Stimulated activated effector memory CD8-positive, alpha-beta T cell treated with anti-CD3 and anti-CD28 coated beads, Interleukin-12 subunit alpha, Interleukin-12 subunit beta, amount 100 ng/mL, for 72 hours (primary cell): ENCODE measurements around the gene INSYN2A.

ENCODE experiments used
- ATAC-seq: fragments of 150-1000 bp; cut with Tn5 transposase; 2 replicates; pipeline ENCODE4 v1.10.0; 2021
- DNase-seq, 2 donors: peaks; one replicate each; pipeline ENCODE4 v3.0.0; 2021 to 2022; ENCODE audit warnings: low spot score in 2 of 2
- H3K27ac Mint-ChIP-seq: one replicate; pipeline ENCODE4 v1.8.0; 2022; ENCODE audit warnings: mild to moderate bottlenecking, mixed read lengths
- H3K36me3 Mint-ChIP-seq: one replicate; pipeline ENCODE4 v1.8.0; 2022; ENCODE audit warnings: mild to moderate bottlenecking, mixed read lengths
- H3K4me1 Mint-ChIP-seq: one replicate; pipeline ENCODE4 v1.8.0; 2022; ENCODE audit warnings: mixed read lengths
- H3K4me3 Mint-ChIP-seq: one replicate; pipeline ENCODE4 v1.8.0; 2022; ENCODE audit warnings: mild to moderate bottlenecking, mixed read lengths
- H3K9me3 Mint-ChIP-seq: one replicate; pipeline ENCODE4 v1.8.0; 2022; ENCODE audit warnings: mixed read lengths

Gene INSYN2A

DNA sequence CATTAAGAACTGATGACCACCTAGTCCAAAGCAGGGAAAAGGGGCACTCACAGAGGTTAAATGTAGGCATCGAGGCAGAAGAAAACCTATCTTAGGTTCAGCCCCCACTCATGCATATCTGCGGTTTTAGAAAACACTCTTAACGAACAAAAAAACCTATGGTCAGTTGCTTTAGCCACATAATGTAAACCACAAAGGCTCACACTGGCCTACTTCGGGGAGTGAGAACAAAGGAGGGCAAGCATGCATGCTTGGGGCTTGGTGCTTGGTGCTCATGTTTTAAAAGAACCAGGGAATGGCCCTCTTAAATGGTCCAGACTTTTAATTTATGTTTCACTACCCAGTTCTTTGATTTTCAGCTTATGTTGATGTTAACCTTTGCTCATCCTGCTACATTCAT lies 14.2 kb downstream of the INSYN2A start:
- Mint-ChIP-seq H3K36me3 (no peaks in the 10 kb centered on the region), H3K27ac (no peak overlapping the region), H3K4me3 (no peak overlapping the region), H3K9me3 (peaks cover 3% of the 10 kb centered on the region), H3K4me1 (no peaks in the 10 kb centered on the region)
- ATAC-seq = no peak
- DNase-seq = no peak

DNA sequence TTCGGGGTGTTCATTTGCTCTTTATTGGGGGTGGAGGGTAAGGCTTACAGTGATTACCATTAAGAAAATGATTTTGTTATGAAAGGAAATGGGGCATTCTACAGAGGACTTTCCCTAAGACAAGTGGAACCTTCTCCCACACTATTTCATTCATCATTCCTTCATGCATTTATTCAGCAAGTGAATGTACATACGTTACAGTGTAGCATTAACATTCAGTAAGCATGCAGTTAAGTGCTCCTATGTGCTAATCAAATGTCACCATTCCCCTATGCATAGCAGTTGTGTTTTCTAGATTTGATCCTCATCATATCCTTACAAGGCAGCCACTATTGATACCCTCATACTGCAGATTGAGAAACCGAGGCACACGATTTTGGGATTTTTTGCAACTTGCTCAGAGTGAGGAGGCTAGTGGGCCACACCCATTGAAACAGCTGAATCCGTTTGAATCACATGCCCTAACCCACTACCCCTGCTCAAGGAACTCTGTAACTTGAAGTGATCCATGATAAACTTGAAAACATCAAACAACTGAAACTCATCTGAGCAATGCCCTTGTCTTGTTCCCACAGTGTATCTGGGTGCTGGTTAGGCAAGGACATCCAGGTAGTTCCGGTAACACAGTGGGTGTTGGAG lies 16.7 kb downstream of the INSYN2A start:
- no peak for ATAC-seq
- Mint-ChIP-seq H3K36me3 (no peaks in the 10 kb centered on the region), H3K4me3 (no peak overlapping the region), H3K4me1 (no peaks in the 10 kb centered on the region), H3K9me3 (peaks cover 2% of the 10 kb centered on the region), H3K27ac (no peak overlapping the region)
- DNase-seq = no peak

DNA sequence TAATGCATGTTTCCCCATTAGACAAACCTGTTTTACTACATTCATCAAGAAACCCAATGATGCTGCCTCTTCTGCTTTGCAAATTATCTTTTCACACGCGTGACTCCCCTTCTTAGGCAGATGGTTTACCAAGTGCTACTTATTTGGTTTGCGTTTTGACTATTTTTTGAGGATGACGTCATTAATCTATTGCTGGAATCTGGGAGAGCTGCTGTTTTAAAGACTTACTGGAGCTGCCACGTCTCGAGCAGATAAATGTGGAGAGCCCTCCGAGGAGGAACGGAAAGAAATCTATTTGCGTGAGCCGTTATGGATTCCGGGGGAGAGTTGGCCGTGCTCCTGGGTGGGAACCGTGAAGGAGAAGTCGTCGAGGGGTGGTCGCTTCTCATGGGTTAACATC lies 19.7 kb downstream of the INSYN2A start:
- H3K27ac Mint-ChIP-seq = no peak overlapping the region
- H3K4me3 Mint-ChIP-seq = no peak overlapping the region
- no peaks in the 10 kb centered on the region for H3K4me1 Mint-ChIP-seq
- DNase-seq (no peak), ATAC-seq (no peak)
- H3K9me3 Mint-ChIP-seq = peaks cover 2% of the 10 kb centered on the region
- H3K36me3 Mint-ChIP-seq = no peaks in the 10 kb centered on the region

DNA sequence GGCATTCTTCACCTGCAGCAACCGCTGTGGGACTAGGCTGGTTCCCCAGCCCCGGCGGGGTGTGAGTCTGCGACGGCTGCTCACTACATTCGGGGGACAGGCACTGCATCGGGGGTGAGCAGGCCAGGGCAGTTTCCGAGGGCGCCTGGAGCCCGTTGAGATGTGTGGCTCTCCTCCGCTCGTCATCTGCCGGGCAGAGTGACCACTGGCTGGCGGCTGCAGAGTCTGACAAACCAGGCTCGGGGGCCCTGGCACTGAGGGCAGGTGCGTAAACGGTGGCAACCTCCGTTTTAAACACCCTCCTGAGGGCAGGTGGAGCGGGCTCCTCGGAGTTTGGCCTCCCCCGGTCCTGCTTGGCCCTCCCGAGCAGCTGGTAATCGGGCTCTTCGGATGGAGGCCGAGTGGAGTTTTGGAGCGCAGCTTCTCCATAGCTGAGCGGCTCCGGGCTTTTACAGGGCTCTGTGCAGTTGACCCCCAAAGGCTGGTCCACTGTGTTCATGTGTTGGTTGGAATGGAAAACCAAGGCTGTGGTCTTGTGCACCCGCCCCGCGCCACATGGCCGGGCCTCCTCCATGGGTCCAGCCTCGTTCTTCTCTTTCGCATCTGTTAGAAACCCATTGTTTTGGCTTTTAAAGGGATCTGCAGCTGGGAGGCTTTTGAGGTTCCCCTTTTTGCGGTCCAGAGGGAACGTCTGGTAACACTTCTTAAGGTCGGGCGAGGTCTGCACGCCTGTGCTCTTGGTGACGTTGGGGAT lies 20.9 kb downstream of the INSYN2A start:
- Mint-ChIP-seq H3K4me3 (no peak overlapping the region), H3K9me3 (peaks cover 2% of the 10 kb centered on the region), H3K36me3 (no peaks in the 10 kb centered on the region), H3K27ac (no peak overlapping the region), H3K4me1 (no peaks in the 10 kb centered on the region)
- ATAC-seq = no peak
- DNase-seq = no peak

DNA sequence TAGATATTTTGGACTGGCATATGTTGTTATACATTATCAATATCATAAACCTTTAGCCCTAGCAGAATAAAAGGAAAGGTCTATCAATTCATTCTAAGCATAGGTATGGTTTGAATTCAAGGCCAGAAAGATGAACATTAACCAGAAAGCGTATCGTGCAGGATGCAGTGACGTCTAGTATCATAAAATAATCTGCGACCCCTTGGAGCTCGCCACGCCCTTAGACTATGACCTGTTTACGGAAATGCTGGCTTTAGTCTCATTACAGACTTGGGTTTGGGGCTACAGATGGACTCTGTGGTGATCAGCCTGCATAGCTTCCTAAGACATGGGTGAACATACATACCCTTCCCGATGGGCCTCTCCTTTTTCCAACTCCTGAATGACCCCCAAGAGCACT lies 21.5 kb downstream of the INSYN2A start:
- Mint-ChIP-seq H3K27ac (no peak overlapping the region), H3K9me3 (peaks cover 2% of the 10 kb centered on the region), H3K36me3 (no peaks in the 10 kb centered on the region), H3K4me1 (no peaks in the 10 kb centered on the region), H3K4me3 (no peak overlapping the region)
- DNase-seq = no peak
- no peak for ATAC-seq

DNA sequence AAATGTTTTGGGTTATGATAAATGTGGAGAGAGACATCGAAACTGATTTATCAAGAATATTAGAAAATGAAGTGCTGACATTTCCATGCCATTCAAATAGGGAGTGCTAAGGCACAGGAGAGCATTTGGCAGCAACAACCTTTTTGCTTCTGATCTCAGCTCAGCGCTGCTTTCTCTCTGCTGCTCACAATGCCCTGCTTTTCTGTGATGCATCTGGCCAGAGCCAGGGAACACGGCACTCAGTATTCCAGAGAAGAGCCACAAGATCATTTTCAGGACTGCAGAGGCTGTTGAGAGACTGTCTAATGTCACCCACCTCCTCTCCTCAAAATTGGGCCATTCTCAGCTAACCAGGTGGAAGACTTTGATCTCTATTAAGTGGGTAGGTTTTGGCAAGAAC lies 28.1 kb downstream of the INSYN2A start:
- Mint-ChIP-seq H3K9me3 (no peaks in the 10 kb centered on the region), H3K4me1 (no peaks in the 10 kb centered on the region), H3K27ac (no peak overlapping the region), H3K36me3 (no peaks in the 10 kb centered on the region), H3K4me3 (no peak overlapping the region)
- ATAC-seq (no peak), DNase-seq (no peak)

DNA sequence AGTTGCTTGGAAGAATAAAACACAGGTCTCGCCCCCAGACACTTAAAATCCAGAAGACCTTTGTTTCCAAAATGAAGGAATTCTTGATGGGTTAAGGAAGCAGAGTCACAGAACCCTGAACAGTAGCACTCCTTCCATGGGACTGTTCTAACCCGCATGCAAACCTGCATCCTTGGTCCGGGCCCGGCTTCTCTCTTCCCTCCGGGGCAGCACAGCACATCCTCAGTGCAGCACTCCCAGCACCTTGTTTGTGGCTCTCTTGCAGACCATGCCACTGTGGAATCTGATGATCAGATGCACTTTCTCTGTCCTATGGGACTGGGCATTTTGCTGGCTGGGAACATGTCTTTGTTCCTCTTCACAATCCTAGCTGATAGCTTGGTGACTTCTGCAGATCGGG lies 33.5 kb downstream of the INSYN2A start:
- Mint-ChIP-seq H3K4me3 (no peak overlapping the region), H3K36me3 (no peaks in the 10 kb centered on the region)
- ATAC-seq = no peak

DNA sequence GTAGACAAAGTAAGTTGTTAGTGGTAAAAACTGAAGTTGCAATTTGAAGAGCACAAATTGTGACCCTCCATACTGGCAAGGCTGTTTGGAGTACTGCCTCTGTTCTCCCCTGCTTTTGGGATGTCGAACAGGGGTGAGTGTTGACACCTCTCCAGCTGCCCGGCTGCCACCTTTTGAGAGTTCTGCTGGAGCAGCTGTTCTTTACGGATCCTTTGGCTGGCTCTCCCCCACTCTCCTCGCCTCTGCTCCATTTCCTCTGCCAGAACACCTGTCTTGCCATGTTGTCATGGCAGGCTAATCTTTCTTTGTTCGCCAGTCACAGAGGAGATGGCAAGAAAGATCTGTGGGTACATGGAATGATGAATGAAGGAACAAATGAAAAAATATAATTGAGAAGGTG lies 34.9 kb downstream of the INSYN2A start:
- Mint-ChIP-seq H3K4me3 (no peak overlapping the region), H3K9me3 (no peaks in the 10 kb centered on the region), H3K36me3 (no peaks in the 10 kb centered on the region), H3K4me1 (no peaks in the 10 kb centered on the region), H3K27ac (no peak overlapping the region)
- DNase-seq (no peak), ATAC-seq (no peak)

More for the DNA sequence above, 33.5 kb downstream of the INSYN2A start:
- H3K4me1 Mint-ChIP-seq = no peaks in the 10 kb centered on the region
- no peaks in the 10 kb centered on the region for H3K9me3 Mint-ChIP-seq
- no peak for DNase-seq
- no peak overlapping the region for H3K27ac Mint-ChIP-seq

DNA sequence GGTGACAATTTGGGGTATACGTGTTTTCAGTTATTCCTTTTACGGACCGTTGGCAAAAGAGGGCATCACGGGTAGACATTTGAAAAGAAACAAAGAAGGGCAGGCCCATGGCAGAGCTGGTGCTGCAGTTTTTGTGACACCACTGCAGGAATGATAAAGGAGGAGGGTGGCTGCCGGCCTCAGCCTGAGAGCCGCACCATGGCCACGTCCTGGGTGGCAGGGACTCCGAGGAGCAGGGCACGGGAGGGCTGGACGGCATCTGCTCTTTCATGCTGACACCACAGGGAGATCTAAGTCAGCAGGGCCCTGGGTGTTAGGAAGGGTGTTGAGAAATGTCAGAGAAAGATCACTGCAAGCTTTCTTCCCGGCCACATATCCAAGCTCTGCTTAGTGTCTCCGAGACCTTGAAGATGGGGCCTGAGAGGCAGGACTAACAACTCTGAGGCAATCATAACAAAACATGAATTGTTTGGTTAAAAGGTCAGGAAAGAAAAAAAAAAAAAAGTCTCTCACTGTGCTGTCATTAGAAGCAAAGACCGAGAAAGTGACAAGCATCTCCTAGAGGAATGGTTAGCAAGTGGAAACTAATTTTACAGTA lies 36.6 kb downstream of the INSYN2A start:
- ATAC-seq (no peak), DNase-seq (no peak)
- no peaks in the 10 kb centered on the region for H3K36me3 Mint-ChIP-seq
- H3K9me3 Mint-ChIP-seq = no peaks in the 10 kb centered on the region
- H3K4me1 Mint-ChIP-seq = no peaks in the 10 kb centered on the region
- H3K4me3 Mint-ChIP-seq = no peak overlapping the region
- no peak overlapping the region for H3K27ac Mint-ChIP-seq

DNA sequence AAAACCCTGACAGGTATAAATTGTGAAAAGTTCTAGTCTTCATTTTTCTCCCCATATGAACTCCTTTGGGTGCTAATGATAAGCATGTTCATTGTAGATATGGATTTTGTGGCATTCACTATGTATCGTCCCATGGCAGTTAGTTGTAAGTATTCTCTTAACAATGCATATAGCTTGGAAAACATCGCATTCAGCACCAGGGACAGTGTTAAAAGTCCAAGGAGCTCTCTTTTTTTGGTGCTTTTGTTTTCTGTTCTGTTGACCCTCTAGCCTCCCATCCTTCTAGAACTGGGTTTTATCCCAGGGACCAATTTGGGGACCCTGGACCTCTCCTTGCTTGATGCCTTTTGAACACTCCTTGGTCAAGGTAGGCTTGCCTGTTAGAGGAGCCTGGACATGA lies 37.7 kb downstream of the INSYN2A start:
- H3K36me3 Mint-ChIP-seq = no peaks in the 10 kb centered on the region
- ATAC-seq = peak; percentile 24
- H3K4me1 Mint-ChIP-seq = no peaks in the 10 kb centered on the region
- DNase-seq = no peak
- H3K9me3 Mint-ChIP-seq = no peaks in the 10 kb centered on the region
- no peak overlapping the region for H3K27ac Mint-ChIP-seq
- H3K4me3 Mint-ChIP-seq = no peak overlapping the region

DNA sequence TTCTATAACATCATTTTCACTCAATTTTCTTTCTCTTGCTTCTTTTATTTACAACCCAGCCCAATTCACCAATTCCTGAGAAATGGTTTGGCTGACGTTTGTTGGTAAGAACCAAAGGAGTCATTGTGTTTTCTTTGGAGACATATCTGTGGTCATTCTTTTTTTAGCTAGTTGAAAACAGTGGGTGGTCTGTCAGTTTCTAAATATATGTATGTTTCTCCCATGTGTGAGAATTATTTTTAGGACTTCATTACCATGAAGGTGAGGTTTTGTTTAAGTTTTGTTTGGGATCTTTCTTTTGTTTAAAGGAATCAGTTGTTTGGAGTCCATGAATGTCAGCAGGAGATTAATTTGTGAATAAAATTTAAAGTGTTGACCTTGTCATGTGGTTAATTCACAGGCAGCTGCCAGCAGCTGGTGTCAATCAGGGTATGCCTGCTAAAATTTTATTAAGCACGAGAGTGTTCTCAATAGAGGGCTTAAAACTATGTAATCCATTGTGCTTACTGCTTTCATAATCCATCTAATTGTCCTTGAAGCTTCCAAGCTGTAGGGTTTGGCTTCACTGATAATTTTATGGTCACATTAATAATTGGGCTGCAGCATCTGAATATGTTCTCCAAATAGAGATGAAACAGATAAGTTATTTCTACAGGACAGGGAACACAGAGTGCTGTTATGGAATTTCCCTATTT lies 38.7 kb downstream of the INSYN2A start:
- no peaks in the 10 kb centered on the region for H3K4me1 Mint-ChIP-seq
- no peak for ATAC-seq
- H3K27ac Mint-ChIP-seq = no peak overlapping the region
- no peak for DNase-seq
- H3K36me3 Mint-ChIP-seq = no peaks in the 10 kb centered on the region
- H3K9me3 Mint-ChIP-seq = no peaks in the 10 kb centered on the region
- H3K4me3 Mint-ChIP-seq = no peak overlapping the region

DNA sequence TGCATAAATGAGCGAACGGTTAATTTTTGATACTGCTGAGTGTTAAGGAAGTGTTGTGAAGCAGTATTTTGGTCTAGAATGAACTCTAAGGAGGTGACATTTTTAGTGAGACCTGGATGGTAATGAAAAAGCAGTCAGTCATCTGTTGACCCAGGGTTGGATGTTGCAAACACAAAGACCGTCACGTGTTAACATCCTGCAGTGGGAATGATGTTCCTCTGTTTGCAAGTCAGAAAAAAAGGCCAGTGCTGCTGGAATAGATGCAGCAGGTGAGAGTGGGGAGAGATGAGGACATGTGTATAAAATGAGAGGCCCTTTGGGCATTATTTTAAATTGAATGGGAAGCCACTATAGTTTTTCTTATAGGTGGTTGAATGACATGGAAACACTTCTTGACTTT lies 39.3 kb downstream of the INSYN2A start:
- Mint-ChIP-seq H3K36me3 (no peaks in the 10 kb centered on the region), H3K4me1 (no peaks in the 10 kb centered on the region), H3K27ac (no peak overlapping the region), H3K9me3 (no peaks in the 10 kb centered on the region), H3K4me3 (no peak overlapping the region)
- no peak for DNase-seq
- no peak for ATAC-seq

DNA sequence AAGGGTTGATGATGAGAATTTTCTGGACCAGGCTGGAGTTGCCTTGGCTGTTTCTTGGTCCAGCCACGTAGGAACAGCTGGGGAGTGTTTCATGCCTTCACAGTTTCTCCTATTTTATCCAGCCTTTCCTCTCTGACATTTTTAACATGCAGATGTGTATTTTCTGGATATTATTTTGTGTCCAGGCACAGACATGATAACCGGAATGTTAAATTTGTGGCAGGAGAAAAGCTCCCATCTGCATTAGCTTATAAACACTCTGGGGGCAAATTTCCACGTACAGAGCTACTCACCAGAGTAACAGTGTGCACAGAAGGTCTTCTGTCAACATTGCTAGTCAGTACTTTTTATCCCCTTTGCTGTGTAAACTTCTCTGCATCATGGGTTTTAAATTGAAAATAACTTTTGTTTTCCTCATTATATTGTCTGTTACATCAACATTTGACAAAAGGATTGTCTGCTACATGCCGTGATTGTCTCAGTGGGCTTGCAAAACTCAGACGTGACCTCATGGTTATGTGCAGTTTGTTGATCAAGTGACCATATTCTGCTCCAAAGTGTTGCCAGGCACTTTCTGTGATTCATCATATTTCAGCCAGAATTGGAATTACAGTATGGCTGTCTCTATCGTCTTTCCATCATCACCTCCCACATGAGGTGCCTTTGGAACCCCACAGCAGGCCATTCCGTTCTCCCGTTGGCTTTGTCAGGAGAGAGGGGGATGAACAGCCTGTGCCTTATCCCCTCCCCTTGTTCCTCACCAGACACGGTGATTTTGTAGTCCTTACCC lies 41.4 kb downstream of the INSYN2A start:
- H3K9me3 Mint-ChIP-seq = no peaks in the 10 kb centered on the region
- DNase-seq = no peak
- no peaks in the 10 kb centered on the region for H3K36me3 Mint-ChIP-seq
- no peaks in the 10 kb centered on the region for H3K4me1 Mint-ChIP-seq
- no peak overlapping the region for H3K27ac Mint-ChIP-seq
- H3K4me3 Mint-ChIP-seq = no peak overlapping the region
- no peak for ATAC-seq

DNA sequence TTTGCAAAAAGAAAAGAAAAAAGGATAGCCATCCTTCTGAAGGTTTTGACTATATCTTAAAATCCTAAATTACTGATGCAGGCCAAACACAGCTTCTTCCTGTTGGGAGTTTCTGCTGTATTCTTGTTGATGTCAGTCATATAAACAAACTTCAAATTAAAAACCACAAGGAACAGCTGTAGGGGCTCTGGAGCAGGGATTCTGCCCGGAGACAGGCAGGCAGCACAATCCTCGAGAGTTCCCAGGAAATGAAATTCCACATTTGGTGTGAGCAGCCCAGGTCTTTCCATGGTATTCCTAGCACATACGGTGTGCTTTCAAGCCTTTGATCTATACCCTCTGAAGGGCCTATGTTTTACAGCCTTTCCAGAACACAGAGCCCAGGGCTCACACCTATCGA lies 43.2 kb downstream of the INSYN2A start:
- H3K9me3 Mint-ChIP-seq = no peaks in the 10 kb centered on the region
- no peak for ATAC-seq
- H3K4me3 Mint-ChIP-seq = no peak overlapping the region
- no peaks in the 10 kb centered on the region for H3K36me3 Mint-ChIP-seq
- no peak overlapping the region for H3K27ac Mint-ChIP-seq
- no peak for DNase-seq
- H3K4me1 Mint-ChIP-seq = no peaks in the 10 kb centered on the region
